Stimulated activated CD8-positive, alpha-beta memory T cell treated with anti-CD3 and anti-CD28 coated beads, Interleukin-12 subunit alpha, Interleukin-12 subunit beta, amount 100 ng/mL, for 1 hour (primary cell): ENCODE results near the gene FMN2.

Experiments
- DNase-seq: peaks from one replicate; pipeline ENCODE4 v3.0.0-alpha.2; 2020; ENCODE audit warnings: low read depth

Gene FMN2

GRCh38 chr1:240098534-240098933, 6.9 kb downstream of the FMN2 start:
- no peak for DNase-seq

- no peak for DNase-seq
Observed at GRCh38 chr1:240099329-240099728, 7.6 kb downstream of the FMN2 start.

- DNase-seq = no peak
Observed at GRCh38 chr1:240099748-240100147, 8.1 kb downstream of the FMN2 start.

- DNase-seq = no peak
Observed at GRCh38 chr1:240100371-240100934, 8.8 kb downstream of the FMN2 start.

- no peak for DNase-seq
Observed at GRCh38 chr1:240101306-240101705, 9.6 kb downstream of the FMN2 start.

- DNase-seq = no peak
Observed at GRCh38 chr1:240101737-240102136, 10.1 kb downstream of the FMN2 start.

GRCh38 chr1:240104672-240105071, 13.0 kb downstream of the FMN2 start:
- no peak for DNase-seq

GRCh38 chr1:240107058-240107684, 15.5 kb downstream of the FMN2 start:
- DNase-seq = no peak

- DNase-seq = no peak
Observed at GRCh38 chr1:240109130-240109529, 17.4 kb downstream of the FMN2 start.

- no peak for DNase-seq
Observed at GRCh38 chr1:240109920-240110636, 18.4 kb downstream of the FMN2 start.

- no peak for DNase-seq
Observed at GRCh38 chr1:240111558-240111957, 19.9 kb downstream of the FMN2 start.

GRCh38 chr1:240114222-240114621, 22.5 kb downstream of the FMN2 start:
- DNase-seq = no peak

- DNase-seq = no peak
Observed at GRCh38 chr1:240115831-240116230, 24.1 kb downstream of the FMN2 start.

- no peak for DNase-seq
Observed at GRCh38 chr1:240116831-240117769, 25.4 kb downstream of the FMN2 start.

- DNase-seq = no peak
Observed at GRCh38 chr1:240117930-240118329, 26.2 kb downstream of the FMN2 start.

- DNase-seq = no peak
Observed at GRCh38 chr1:240122639-240123613, 31.2 kb downstream of the FMN2 start.

GRCh38 chr1:240126821-240127220, 35.1 kb downstream of the FMN2 start:
- DNase-seq = no peak

- DNase-seq = no peak
Observed at GRCh38 chr1:240128366-240128765, 36.7 kb downstream of the FMN2 start.

- DNase-seq = no peak
Observed at GRCh38 chr1:240134113-240134512, 42.4 kb downstream of the FMN2 start.

- no peak for DNase-seq
Observed at GRCh38 chr1:240134596-240134995, 42.9 kb downstream of the FMN2 start.

- DNase-seq = no peak
Observed at GRCh38 chr1:240136402-240136801, 44.7 kb downstream of the FMN2 start.
